ENCODE measurements around the gene ALKBH5.

GRCh38 chr17:18144855-18145254, 38.8 kb upstream of the ALKBH5 start:
- TF ChIP-seq EZH2 (IDR thresholded peaks at IDR 0.05; ENCODE audit: borderline replicate concordance) (no peak), CTCF (IDR thresholded peaks at IDR 0.05; ENCODE audit: poor library complexity) (no peak), EZH2phosphoT487 (IDR thresholded peaks at IDR 0.05; ENCODE audit: low read depth, severe bottlenecking, unreplicated experiment) (no peak)
